Subcutaneous adipose tissue (tissue), 4 donors: ENCODE data around the gene TUBA3D. TPM values are rescaled to one million over a fixed set of nuclear protein-coding genes. Genes with fewer than 3 reads are reported as not detected.

Experiments
- CTCF ChIP-seq: fragments of 450-650 bp; IDR thresholded peaks from one replicate; pipeline ENCODE4 v1.5.1; 2016; ENCODE audit warnings: low read depth, mild to moderate bottlenecking, control low read depth, antibody characterized with exemption, moderate library complexity
- total RNA-seq, 4 donors: library from RNA; depleted of rRNA; stranded (reverse); fragments of >200 nt; gene quantifications; one replicate each; pipeline ENCODE4 v1.1.0, GENCODE V29; 2016

Gene TUBA3D
- total RNA-seq, 4 donors from 2014 or later = not detected

DNA sequence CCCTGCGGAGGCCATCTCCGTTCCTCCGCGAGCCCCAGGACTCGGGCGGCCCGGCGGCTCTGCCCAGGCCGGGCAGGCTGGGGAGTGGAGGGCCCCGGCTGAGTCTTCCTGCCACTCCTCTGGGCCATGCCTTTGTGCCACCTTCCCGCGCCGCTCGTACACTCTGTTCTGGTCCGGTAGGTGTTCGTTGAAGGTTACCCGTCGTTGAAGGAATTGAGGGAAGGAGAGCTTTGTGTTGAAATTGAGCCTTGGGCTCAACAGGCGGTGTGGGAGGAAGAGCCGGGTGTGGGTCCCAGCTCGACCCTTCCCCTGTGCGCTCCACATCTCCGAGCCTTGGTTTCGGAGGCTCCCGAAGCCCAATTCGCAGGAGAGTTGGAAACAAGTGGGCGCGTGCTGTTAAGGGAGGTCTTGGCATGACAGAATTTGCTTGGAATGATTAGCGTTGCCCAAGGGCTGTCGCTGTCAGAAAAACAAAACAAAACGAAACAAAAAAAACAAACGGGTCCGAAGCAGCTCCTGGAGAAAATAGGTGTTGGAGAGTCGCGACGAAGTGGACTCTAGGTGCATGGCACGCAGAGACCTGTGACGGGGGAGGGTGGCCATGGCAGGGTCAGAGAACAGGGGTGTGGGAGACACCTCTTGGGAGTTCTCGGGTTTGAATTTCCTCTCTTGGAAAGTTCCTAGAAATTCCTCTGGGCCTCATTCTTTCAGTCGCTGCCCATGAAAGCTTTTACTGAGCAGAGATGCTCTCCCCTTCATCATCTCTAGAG lies 17.5 kb downstream of the TUBA3D start:
- no peak for TF ChIP-seq CTCF

GRCh38 chr2:131509615-131510014 lies 33.7 kb downstream of the TUBA3D start:
- no peak for TF ChIP-seq CTCF

DNA sequence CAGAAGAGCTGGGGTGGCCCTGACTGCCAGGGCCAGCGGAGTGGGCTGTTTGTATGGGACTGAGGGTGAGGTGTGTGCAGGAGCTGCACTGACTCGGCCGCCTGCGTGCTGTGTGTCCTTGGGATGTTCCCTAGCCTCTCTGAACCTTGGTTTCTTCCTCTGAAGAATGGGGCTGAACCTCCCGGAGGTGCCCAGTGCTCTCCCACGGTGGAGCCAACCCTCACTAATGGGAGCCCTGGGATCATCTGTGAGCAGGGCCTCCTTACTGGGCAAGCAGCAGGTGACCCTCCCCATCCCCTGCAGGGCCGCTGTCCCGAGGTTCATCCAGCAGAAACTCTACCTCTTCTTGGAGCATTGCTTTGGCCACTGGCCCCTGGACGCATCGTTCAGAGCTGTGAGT lies 40.1 kb downstream of the TUBA3D start:
- no peak for TF ChIP-seq CTCF

DNA sequence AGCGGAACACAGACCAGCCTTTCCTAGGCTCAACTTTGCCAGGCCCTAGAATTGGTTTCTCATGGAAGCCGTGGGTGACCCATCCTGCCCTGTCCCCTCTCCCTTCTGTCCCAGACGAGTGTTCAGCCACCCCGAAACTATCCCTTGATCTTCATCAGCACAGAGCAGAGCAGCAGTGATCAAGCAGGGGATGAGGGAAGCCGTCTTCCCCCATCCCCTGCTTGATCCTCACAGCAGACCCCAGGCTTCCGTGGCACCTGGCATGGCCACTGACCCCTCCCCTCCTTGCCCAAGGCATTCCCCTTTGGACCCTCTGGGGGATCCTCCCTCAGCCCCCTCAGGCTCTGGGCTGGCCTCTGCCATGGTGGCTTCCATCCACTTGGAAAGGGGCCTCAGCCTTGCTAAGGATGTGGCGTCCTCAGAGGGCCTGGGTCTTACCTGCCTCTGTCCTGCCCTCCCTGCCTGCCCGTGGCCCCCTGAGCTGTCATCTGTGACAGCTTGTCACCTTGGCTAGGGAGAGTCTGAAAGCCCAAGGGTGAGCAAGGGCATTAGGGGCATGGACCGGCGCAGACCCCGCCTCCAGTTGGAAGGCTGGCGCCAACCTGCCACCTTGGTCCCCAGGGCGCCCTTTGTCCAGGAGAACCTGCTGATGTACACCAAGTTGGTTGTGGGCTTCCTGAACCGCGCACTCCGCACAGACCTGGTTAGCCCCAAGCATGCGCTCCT lies 41.4 kb downstream of the TUBA3D start:
- no peak for TF ChIP-seq CTCF

DNA sequence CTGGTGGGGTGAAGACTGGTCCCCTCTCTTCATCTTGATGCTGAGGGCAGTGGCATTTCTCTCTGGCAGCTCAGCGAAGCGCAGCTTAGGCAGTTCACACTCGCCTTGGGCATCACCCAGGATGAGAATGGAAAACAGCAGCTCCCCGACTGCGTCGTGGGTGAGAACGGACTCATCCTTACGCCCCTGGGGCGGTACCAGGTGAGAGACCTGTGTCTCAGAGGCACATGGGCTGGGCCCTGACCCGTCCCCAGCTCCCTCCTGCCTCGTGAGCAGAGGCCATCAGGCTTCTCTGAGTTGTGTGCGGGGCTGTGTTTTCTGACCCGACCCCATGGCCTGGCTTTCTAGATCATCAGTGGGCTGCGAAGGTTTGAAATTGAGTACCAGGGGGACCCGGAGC lies 43.5 kb downstream of the TUBA3D start:
- no peak for TF ChIP-seq CTCF

DNA sequence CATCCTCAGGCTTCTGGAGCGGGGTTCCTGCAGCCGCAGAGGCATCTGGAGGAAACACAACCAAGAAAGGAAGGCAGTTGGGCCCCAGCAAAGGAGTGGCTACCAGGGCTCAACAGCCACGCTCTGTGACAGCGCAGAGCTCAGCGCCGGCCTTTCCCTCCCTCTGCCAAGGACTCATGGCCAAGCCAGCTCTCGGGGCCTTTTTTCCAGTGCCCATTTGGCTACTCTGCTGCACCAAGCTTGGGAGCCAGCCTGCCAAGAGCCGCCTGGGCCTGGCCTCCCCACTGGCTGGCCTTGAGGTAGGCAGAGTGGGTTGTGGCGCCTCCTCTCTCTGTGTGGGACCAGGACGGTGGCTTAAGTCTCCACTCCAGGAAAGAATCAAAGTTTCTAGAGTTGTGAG lies 44.6 kb downstream of the TUBA3D start:
- TF ChIP-seq CTCF = no peak

- TF ChIP-seq CTCF = no peak
Measured at GRCh38 chr2:131521961-131522781, 46.3 kb downstream of the TUBA3D start.
